Measurements from ENCODE around the gene MYOF. TPM values are rescaled to one million over a fixed set of nuclear protein-coding genes. Genes with fewer than 3 reads are reported as not detected.

The MYOF gene
- total and polyA plus RNA-seq, 7 experiments from 2014 or later, result 0.57 to 31.2 (median 1.5) TPM; not detected in 2

GRCh38 chr10:93406364-93407145 lies 75.6 kb downstream of the MYOF start:
- ChIA-PET POLR2A (no interaction called here), CTCF (interaction anchor here (0.9 kb wide), 1 partner anchor 30 kb away, joined by 4 read pairs; no protein-coding TSS in a partner anchor)
- Mint-ChIP-seq H3K4me1 (peaks cover 14 to 47% (median 42%) of the 10 kb centered on the region in 7 donors), H3K9me3 (no peaks in the 10 kb centered on the region), H3K4me3 (peak overlapping the region in 1 of 10 donors; percentile 26), H3K36me3 (no peaks in the 10 kb centered on the region), H3K27me3 (peaks cover 0 to 3% (median 0%) of the 10 kb centered on the region in 5 donors), H3K27ac (peak overlapping the region in 1 of 9 donors; percentile 17)
- DNase-seq (no peak), ATAC-seq (no peak)
- no peak overlapping the region for H3K4me3 ChIP-seq (ENCODE audit: low read length)
- H3K9me3 ChIP-seq (ENCODE audit: control insufficient read depth in 2 of 3, low read length in 3 of 3), result no peaks in the 10 kb centered on the region
- intact Hi-C loops (cut with micrococcal nuclease), result no loop called here
- H3K27ac ChIP-seq (ENCODE audit: low read depth, low read length), result no peak overlapping the region
- peaks cover under 1 to 35% of the 10 kb centered on the region in 2 donors for H3K4me1 ChIP-seq (ENCODE audit: control insufficient read depth in 2 of 2, insufficient read depth in 2 of 2, low read length in 2 of 2)
- H3K27me3 ChIP-seq (ENCODE audit: control insufficient read depth in 2 of 2, insufficient read depth in 2 of 2, low read length in 2 of 2), result no peaks in the 10 kb centered on the region
- H3K36me3 ChIP-seq (ENCODE audit: control insufficient read depth in 2 of 3, insufficient read depth in 3 of 3, low read length in 3 of 3), result no peaks in the 10 kb centered on the region

DNA sequence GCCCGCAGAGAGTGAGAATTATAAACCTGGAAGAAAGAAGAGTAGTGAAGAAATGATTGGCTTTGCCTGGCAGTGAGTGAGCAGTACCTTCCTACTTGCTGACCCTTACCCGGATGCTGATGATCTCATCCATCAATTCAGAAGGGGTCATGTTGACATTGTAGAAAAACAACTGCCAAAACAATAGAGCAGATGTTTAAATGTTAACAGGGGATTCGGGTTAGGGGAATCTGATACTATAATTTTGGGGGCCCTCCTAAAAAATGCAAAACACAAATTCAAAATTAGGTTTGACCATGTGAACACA lies 78.1 kb downstream of the MYOF start:
- H3K4me3 ChIP-seq (ENCODE audit: low read length), result no peak overlapping the region
- H3K4me1 ChIP-seq (ENCODE audit: control insufficient read depth in 2 of 2, insufficient read depth in 2 of 2, low read length in 2 of 2), result peaks cover 0 to 10% of the 10 kb centered on the region in 2 donors
- no peaks in the 10 kb centered on the region for H3K9me3 Mint-ChIP-seq
- intact Hi-C loops (cut with micrococcal nuclease), result no loop called here
- H3K36me3 Mint-ChIP-seq, result no peaks in the 10 kb centered on the region
- no peak overlapping the region for H3K27ac ChIP-seq (ENCODE audit: low read depth, low read length)
- no peak overlapping the region for H3K4me3 Mint-ChIP-seq
- peak overlapping the region in 1 of 9 donors; percentile 27 for H3K27ac Mint-ChIP-seq
- H3K4me1 Mint-ChIP-seq, result peaks cover 0 to 21% (median 21%) of the 10 kb centered on the region in 7 donors
- H3K9me3 ChIP-seq (ENCODE audit: control insufficient read depth in 2 of 3, low read length in 3 of 3), result no peaks in the 10 kb centered on the region
- CTCF ChIA-PET, result interaction anchor here (1.5 to 1.8 kb wide), 2 partner anchors 24 to 28 kb away, joined by 3 to 9 read pairs; no protein-coding TSS in a partner anchor
- DNase-seq (no peak), ATAC-seq (no peak)
- H3K27me3 Mint-ChIP-seq, result peaks cover 0 to 3% (median 0%) of the 10 kb centered on the region in 5 donors
- no peaks in the 10 kb centered on the region for H3K36me3 ChIP-seq (ENCODE audit: control insufficient read depth in 2 of 3, insufficient read depth in 3 of 3, low read length in 3 of 3)
- POLR2A ChIA-PET, result interaction anchor here (1.2 kb wide), 1 partner anchor 8 kb away, joined by 4 read pairs; no protein-coding TSS in a partner anchor
- no peaks in the 10 kb centered on the region for H3K27me3 ChIP-seq (ENCODE audit: control insufficient read depth in 2 of 2, insufficient read depth in 2 of 2, low read length in 2 of 2)

DNA sequence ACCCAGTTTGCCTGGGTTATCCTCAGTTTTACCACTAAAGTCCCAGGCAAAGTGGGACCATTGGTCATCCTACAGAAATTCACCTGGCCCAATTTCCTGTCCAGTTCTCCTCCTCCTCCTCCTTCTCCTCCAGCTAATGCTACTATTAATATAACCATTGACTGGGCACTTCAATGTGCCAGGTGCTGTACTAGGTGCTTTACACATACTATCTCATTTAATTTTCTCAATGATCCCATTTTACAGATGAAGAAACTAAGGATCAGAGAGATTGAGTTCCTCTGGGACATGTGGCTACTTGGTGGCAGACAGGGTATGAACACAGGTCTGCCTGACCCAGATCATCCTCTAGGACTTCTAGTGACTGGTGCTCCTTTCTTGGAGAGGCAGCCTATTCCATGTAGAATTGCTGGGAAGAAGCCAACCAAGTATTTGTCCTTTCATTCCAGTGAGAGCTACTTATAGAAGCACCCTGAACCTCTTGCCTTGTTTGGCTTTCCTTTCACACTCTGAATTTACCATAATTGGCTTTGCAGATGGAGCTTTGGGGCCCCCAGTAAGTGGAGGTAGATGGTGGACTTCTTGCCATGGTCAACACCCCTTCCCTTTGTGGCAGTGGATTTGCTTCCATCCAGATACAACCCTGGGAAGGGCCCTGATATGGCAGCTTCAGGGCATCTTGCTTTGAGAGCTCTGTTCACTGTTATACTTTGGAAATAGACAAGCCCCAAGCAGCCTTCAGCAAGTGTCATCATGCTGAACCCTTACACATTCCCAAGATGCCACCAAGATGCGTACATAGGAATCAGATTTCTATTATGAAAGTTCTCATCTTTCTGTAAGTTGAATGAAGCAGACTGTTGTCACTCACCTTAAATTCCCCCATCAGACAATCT lies 78.7 kb downstream of the MYOF start:
- Mint-ChIP-seq H3K4me3 (no peak overlapping the region), H3K36me3 (no peaks in the 10 kb centered on the region), H3K27me3 (peaks cover 0 to 3% (median 0%) of the 10 kb centered on the region in 5 donors), H3K9me3 (no peaks in the 10 kb centered on the region), H3K4me1 (peaks cover 2 to 16% (median 15%) of the 10 kb centered on the region in 7 donors), H3K27ac (peak overlapping the region in 1 of 9 donors; percentile 27)
- Histone ChIP-seq H3K27ac (ENCODE audit: low read depth, low read length) (no peak overlapping the region), H3K36me3 (ENCODE audit: control insufficient read depth in 2 of 3, insufficient read depth in 3 of 3, low read length in 3 of 3) (no peaks in the 10 kb centered on the region), H3K9me3 (ENCODE audit: control insufficient read depth in 2 of 3, low read length in 3 of 3) (no peaks in the 10 kb centered on the region), H3K4me1 (ENCODE audit: control insufficient read depth in 2 of 2, insufficient read depth in 2 of 2, low read length in 2 of 2) (peaks cover 0 to 5% of the 10 kb centered on the region in 2 donors), H3K27me3 (ENCODE audit: control insufficient read depth in 2 of 2, insufficient read depth in 2 of 2, low read length in 2 of 2) (no peaks in the 10 kb centered on the region), H3K4me3 (ENCODE audit: low read length) (no peak overlapping the region)
- DNase-seq, result no peak
- ChIA-PET POLR2A (interaction anchor here (1.2 kb wide), 1 partner anchor 9 kb away, joined by 4 read pairs; no protein-coding TSS in a partner anchor), CTCF (interaction anchor here (1.5 to 1.8 kb wide), 2 partner anchors 23 to 27 kb away, joined by 3 to 9 read pairs; no protein-coding TSS in a partner anchor)
- intact Hi-C loops (cut with micrococcal nuclease), result no loop called here
- ATAC-seq, result no peak

DNA sequence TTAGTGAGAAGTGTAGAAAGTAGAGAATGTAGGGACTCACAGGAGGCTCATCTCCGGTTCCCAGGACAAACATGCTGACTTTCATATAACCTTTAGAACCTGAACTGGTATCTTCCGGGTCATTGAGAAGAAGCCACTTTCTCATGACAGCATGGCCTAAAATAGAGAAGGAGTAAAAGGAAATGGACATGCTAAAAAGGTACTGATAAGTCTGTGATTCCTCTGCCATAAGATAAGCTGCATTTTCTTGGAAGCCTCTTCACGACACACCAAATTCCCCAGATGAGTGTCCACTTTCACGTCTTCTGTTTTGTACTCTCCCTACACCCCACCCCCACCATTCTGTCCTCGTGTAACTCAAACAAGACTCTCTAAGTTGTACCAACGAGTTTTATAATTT lies 79.9 kb downstream of the MYOF start:
- intact Hi-C loops (cut with micrococcal nuclease), result no loop called here
- no peak overlapping the region for H3K4me3 Mint-ChIP-seq
- Histone ChIP-seq H3K36me3 (ENCODE audit: control insufficient read depth in 2 of 3, insufficient read depth in 3 of 3, low read length in 3 of 3) (no peaks in the 10 kb centered on the region), H3K9me3 (ENCODE audit: control insufficient read depth in 2 of 3, low read length in 3 of 3) (no peaks in the 10 kb centered on the region), H3K4me3 (ENCODE audit: low read length) (no peak overlapping the region), H3K4me1 (ENCODE audit: control insufficient read depth in 2 of 2, insufficient read depth in 2 of 2, low read length in 2 of 2) (no peaks in the 10 kb centered on the region), H3K27ac (ENCODE audit: low read depth, low read length) (no peak overlapping the region), H3K27me3 (ENCODE audit: control insufficient read depth in 2 of 2, insufficient read depth in 2 of 2, low read length in 2 of 2) (no peaks in the 10 kb centered on the region)
- POLR2A ChIA-PET, result no interaction called here
- peaks cover 2 to 19% (median 14%) of the 10 kb centered on the region in 7 donors for H3K4me1 Mint-ChIP-seq
- H3K27ac Mint-ChIP-seq, result no peak overlapping the region
- H3K9me3 Mint-ChIP-seq, result peaks cover 0 to 1% (median 0%) of the 10 kb centered on the region in 11 donors
- no peak for DNase-seq
- H3K27me3 Mint-ChIP-seq, result peaks cover 0 to 13% (median 0%) of the 10 kb centered on the region in 5 donors
- ATAC-seq, result no peak
- H3K36me3 Mint-ChIP-seq, result peaks cover 0 to 1% (median 0%) of the 10 kb centered on the region in 5 donors
- CTCF ChIA-PET, result no interaction called here

DNA sequence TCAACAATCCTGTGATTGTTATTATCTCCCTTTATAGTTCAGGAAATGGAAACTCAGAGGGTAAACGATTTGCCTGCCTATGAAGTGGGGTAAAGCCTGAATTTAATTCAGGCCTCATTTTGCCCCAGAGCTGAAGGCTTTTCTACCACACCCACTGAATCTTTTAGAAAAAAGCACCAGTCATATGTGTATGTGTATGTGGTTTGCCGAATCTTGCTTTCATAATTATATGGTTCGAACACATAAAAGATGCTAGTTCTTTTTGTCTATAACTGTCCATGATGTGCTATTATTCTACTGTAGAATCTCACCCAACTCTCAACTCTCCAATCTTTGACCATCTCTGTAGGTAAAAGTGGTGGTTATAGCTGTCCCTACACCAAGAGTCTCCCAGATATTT lies 83.6 kb downstream of the MYOF start:
- Mint-ChIP-seq H3K36me3 (peaks cover 0 to 1% (median 0%) of the 10 kb centered on the region in 5 donors), H3K27me3 (peaks cover 0 to 9% (median 0%) of the 10 kb centered on the region in 5 donors), H3K4me1 (peaks cover 0 to 10% (median 0%) of the 10 kb centered on the region in 7 donors), H3K9me3 (peaks cover 0 to 1% (median 0%) of the 10 kb centered on the region in 11 donors), H3K27ac (no peak overlapping the region), H3K4me3 (no peak overlapping the region)
- H3K27me3 ChIP-seq (ENCODE audit: control insufficient read depth in 2 of 2, insufficient read depth in 2 of 2, low read length in 2 of 2), result no peaks in the 10 kb centered on the region
- H3K4me3 ChIP-seq (ENCODE audit: low read length), result no peak overlapping the region
- H3K4me1 ChIP-seq (ENCODE audit: control insufficient read depth in 2 of 2, insufficient read depth in 2 of 2, low read length in 2 of 2), result no peaks in the 10 kb centered on the region
- ChIA-PET CTCF (no interaction called here), POLR2A (no interaction called here)
- DNase-seq, result no peak
- H3K27ac ChIP-seq (ENCODE audit: low read depth, low read length), result no peak overlapping the region
- ATAC-seq, result no peak
- no peaks in the 10 kb centered on the region for H3K9me3 ChIP-seq (ENCODE audit: control insufficient read depth in 2 of 3, low read length in 3 of 3)
- H3K36me3 ChIP-seq (ENCODE audit: control insufficient read depth in 2 of 3, insufficient read depth in 3 of 3, low read length in 3 of 3), result no peaks in the 10 kb centered on the region
- intact Hi-C loops (cut with micrococcal nuclease), result no loop called here

- Mint-ChIP-seq H3K4me3 (no peak overlapping the region), H3K27me3 (peaks cover 0 to 9% (median 0%) of the 10 kb centered on the region in 5 donors), H3K27ac (no peak overlapping the region), H3K9me3 (peaks cover 0 to 1% (median 0%) of the 10 kb centered on the region in 11 donors), H3K36me3 (peaks cover 0 to 1% (median 0%) of the 10 kb centered on the region in 5 donors), H3K4me1 (peaks cover 0 to 11% (median 0%) of the 10 kb centered on the region in 7 donors)
- intact Hi-C loops (cut with micrococcal nuclease), result no loop called here
- ATAC-seq (no peak), DNase-seq (no peak)
- Histone ChIP-seq H3K9me3 (ENCODE audit: control insufficient read depth in 2 of 3, low read length in 3 of 3) (no peaks in the 10 kb centered on the region), H3K27me3 (ENCODE audit: control insufficient read depth in 2 of 2, insufficient read depth in 2 of 2, low read length in 2 of 2) (no peaks in the 10 kb centered on the region), H3K27ac (ENCODE audit: low read depth, low read length) (no peak overlapping the region), H3K4me3 (ENCODE audit: low read length) (no peak overlapping the region), H3K36me3 (ENCODE audit: control insufficient read depth in 2 of 3, insufficient read depth in 3 of 3, low read length in 3 of 3) (no peaks in the 10 kb centered on the region), H3K4me1 (ENCODE audit: control insufficient read depth in 2 of 2, insufficient read depth in 2 of 2, low read length in 2 of 2) (no peaks in the 10 kb centered on the region)
- POLR2A ChIA-PET, result no interaction called here
- CTCF ChIA-PET, result no interaction called here
These were observed 85.1 kb downstream of the MYOF start for GRCh38 chr10:93397020-93397419.

All from naive thymus-derived CD4-positive, alpha-beta T cell (primary cell).